GM12878 (cell line): ENCODE data around the gene HIPK4. TPM values are rescaled to one million over a fixed set of nuclear protein-coding genes. Genes with fewer than 3 reads are reported as not detected.

Source experiments
- ATAC-seq: fragments of 200-7000 bp; cut with Tn5 transposase; 3 replicates; pipeline ENCODE4 v1.9.1; 2020; ENCODE audit warnings: mild to moderate bottlenecking, moderate library complexity
- BruUV-seq: library from RNA; stranded (reverse); fragments of 400-500 nt; replicated peaks from 2 replicates; lab custom pipeline; 2021; lab: Mats Ljungman, UMichigan
- CTCF ChIA-PET: fragments of 300-600 bp; sonication (Branson Sonifier 250); formaldehyde crosslinking; extraction: SDS; loops from one replicate; lab custom pipeline; 2021; ENCODE audit warnings: inconsistent platforms; lab: Yijun Ruan, JAX
- POLR2A ChIA-PET: fragments of 350-600 bp; formaldehyde crosslinking; extraction: SDS; loops from one replicate; lab custom pipeline; 2021; ENCODE audit warnings: inconsistent platforms; lab: Charles Lee
- RAD21 ChIA-PET: fragments of 300-600 bp; sonication (Branson Sonifier 250); formaldehyde crosslinking; loops from one replicate; lab custom pipeline; 2023; ENCODE audit warnings: antibody characterized with exemption; ENCODE audit not compliant: unreplicated experiment; lab: Charles Lee
- SMC1A ChIA-PET: fragments of 300-600 bp; sonication (Branson Sonifier 250); formaldehyde crosslinking; loops from one replicate; lab custom pipeline; 2023; ENCODE audit not compliant: unreplicated experiment, uncharacterized antibody; lab: Charles Lee
- DNase-seq: peaks from one replicate; pipeline ENCODE4 v3.0.0-alpha.2; 2011; ENCODE audit warnings: low read depth, low spot score
- FAIRE-seq: peaks from 3 replicates; lab custom pipeline; 2011; peaks lifted over from hg19 to GRCh38; lab: Jason Lieb, UNC
- H2AFZ ChIP-seq: 2 replicates; pipeline ENCODE4 v1.6.0; 2011; ENCODE audit warnings: low read depth, low read length, control low read depth; ENCODE audit not compliant: control insufficient read depth
- H3K27ac ChIP-seq: 2 replicates; pipeline ENCODE4 v1.5.1; 2011; ENCODE audit warnings: control low read depth; ENCODE audit not compliant: control insufficient read depth, insufficient read depth
- H3K27me3 ChIP-seq, 2 experiments: replicated peaks in 1 of 2; 2 replicates each; pipeline versions ENCODE4 v1.6.0 to v1.6.1; 2011; ENCODE audit warnings: low read length in 1 of 2; ENCODE audit not compliant: control insufficient read depth in 2 of 2, insufficient read depth in 2 of 2
- H3K36me3 ChIP-seq, 2 experiments: 2 replicates each; pipeline ENCODE4 v1.5.1; 2011; ENCODE audit warnings: low read length in 1 of 2; ENCODE audit not compliant: control insufficient read depth in 2 of 2, insufficient read depth in 2 of 2
- H3K4me1 ChIP-seq: 2 replicates; pipeline ENCODE4 v1.6.1; 2011; ENCODE audit warnings: mild to moderate bottlenecking, low read length, moderate library complexity, mixed read lengths; ENCODE audit not compliant: control insufficient read depth, insufficient read depth
- H3K4me2 ChIP-seq: 2 replicates; pipeline ENCODE4 v1.6.0; 2011; ENCODE audit warnings: control low read depth; ENCODE audit not compliant: control insufficient read depth, insufficient read depth
- H3K4me3 ChIP-seq: fragments of 200-600 bp; sonication (generic); 2 replicates; pipeline ENCODE4 v1.5.1; 2016
- H3K79me2 ChIP-seq: 2 replicates; pipeline ENCODE4 v1.6.0; 2011; ENCODE audit warnings: low read length; ENCODE audit not compliant: control insufficient read depth, insufficient read depth
- H3K9ac ChIP-seq: 2 replicates; pipeline ENCODE4 v1.8.0; 2011; ENCODE audit warnings: low read length, control low read depth, mixed read lengths; ENCODE audit not compliant: control insufficient read depth, insufficient read depth
- H3K9me3 ChIP-seq: replicated peaks from 3 replicates; pipeline ENCODE4 v1.5.1; 2011; ENCODE audit warnings: mild to moderate bottlenecking, low read length; ENCODE audit not compliant: control insufficient read depth, insufficient read depth
- H4K20me1 ChIP-seq: 2 replicates; pipeline ENCODE4 v1.6.0; 2011; ENCODE audit not compliant: control insufficient read depth, insufficient read depth
- ASH2L ChIP-seq: fragments of 300-600, 200-600 bp; sonication (generic); IDR thresholded peaks from 2 replicates; pipeline ENCODE4 v1.6.1; 2017; ENCODE audit warnings: low read depth, mild to moderate bottlenecking, borderline replicate concordance
- BCL11A ChIP-seq: IDR thresholded peaks from 2 replicates; pipeline ENCODE4 v1.6.1; 2011; ENCODE audit warnings: low read depth, low read length
- BRCA1 ChIP-seq: IDR thresholded peaks from 2 replicates; pipeline ENCODE4 v1.6.1; 2011; ENCODE audit warnings: low read depth, low read length, improper control_type of control experiment
- CBX5 ChIP-seq: sonication (generic); IDR thresholded peaks from 2 replicates; pipeline ENCODE4 v1.6.1; 2016; ENCODE audit warnings: low read depth, moderate library complexity, mild to moderate bottlenecking, inconsistent platforms
- EED ChIP-seq: sonication (generic); IDR thresholded peaks from 2 replicates; pipeline ENCODE4 v1.6.1; 2016; ENCODE audit warnings: antibody characterized with exemption, low read depth
- ETV6 ChIP-seq, 2 experiments: fragments of 450-650 bp in 1 of 2; IDR thresholded peaks in 1 of 2; conservative IDR thresholded peaks in 1 of 2; 2 replicates each; pipeline ENCODE4 v1.6.1; 2014; ENCODE audit warnings: antibody characterized with exemption in 1 of 2, borderline replicate concordance in 1 of 2, low read depth in 1 of 2, mild to moderate bottlenecking in 1 of 2, moderate library complexity in 1 of 2
- FOS ChIP-seq: IDR thresholded peaks from 3 replicates; pipeline ENCODE4 v1.6.1; 2011; ENCODE audit warnings: borderline replicate concordance; ENCODE audit not compliant: insufficient read length; ENCODE audit errors: extremely low read depth
- GATAD2B ChIP-seq: fragments of 450-650 bp; conservative IDR thresholded peaks from 2 replicates; pipeline ENCODE4 v1.6.1; 2017; ENCODE audit warnings: low read depth, mild to moderate bottlenecking, moderate library complexity
- NFIC ChIP-seq: IDR thresholded peaks from 2 replicates; pipeline ENCODE4 v1.6.1; 2012; ENCODE audit warnings: low read depth, mild to moderate bottlenecking, inconsistent platforms, low read length, moderate library complexity
- RB1 ChIP-seq: fragments of 450-650 bp; formaldehyde crosslinking; IDR thresholded peaks from 2 replicates; pipeline ENCODE4 v1.6.1; 2017; ENCODE audit warnings: mild to moderate bottlenecking, borderline replicate concordance
- RUNX3 ChIP-seq: IDR thresholded peaks from 2 replicates; pipeline ENCODE4 v1.6.1; 2012; ENCODE audit warnings: low read length, inconsistent platforms
- SP1 ChIP-seq: IDR thresholded peaks from one replicate; pipeline ENCODE4 v1.6.1; 2011; ENCODE audit warnings: low read depth, low read length
- TARDBP ChIP-seq: IDR thresholded peaks from 2 replicates; pipeline ENCODE4 v1.6.1; 2016; ENCODE audit warnings: borderline replicate concordance
- YBX1 ChIP-seq: fragments of 450-650 bp; IDR thresholded peaks from 2 replicates; pipeline ENCODE4 v1.6.1; 2016; ENCODE audit warnings: antibody characterized with exemption
- ZNF217 ChIP-seq: fragments of 450-650 bp; IDR thresholded peaks from 2 replicates; pipeline ENCODE4 v1.6.1; 2017; ENCODE audit warnings: antibody characterized with exemption, mild to moderate bottlenecking
- WGBS: methylation state at CpG from one replicate; pipeline ENCODE4 v1.1.6; 2016; ENCODE audit warnings: low lambda C conversion rate; ENCODE audit not compliant: insufficient replicate concordance, insufficient coverage; ENCODE audit errors: missing lambda C conversion rate; 5-methylcytosine and 5-hydroxymethylcytosine counted together
- in situ Hi-C: fragments of 300-500 bp; cut with MboI; formaldehyde crosslinking; loops from 9 replicates; pipeline ENCODE4 v1.14.3; 2018; ENCODE audit warnings: mixed read lengths
- intact Hi-C: fragments of 100-400 bp; cut with micrococcal nuclease; formaldehyde crosslinking; loops from one replicate; pipeline ENCODE4 v1.14.2; 2022; ENCODE audit not compliant: unreplicated experiment
- polyA plus RNA-seq, 11 experiments: library from polyadenylated mRNA; depleted of rRNA in 4 of 11; unstranded in 6 of 11; stranded (reverse) in 5 of 11; fragments of >200 nt; fragmentation: Nextera tagmentation in 4 of 11; fragmentation: Illumina TruSeq in 1 of 11; extraction: Ambion mirVana in 4 of 11; extraction: Trizol in 1 of 11; gene quantifications; 1 replicate in 1 of 11; 2 replicates in 10 of 11; pipeline versions ENCODE4 v1.2.1 to v1.2.3, GENCODE V29; 2011 to 2016; ENCODE audit warnings: inconsistent platforms in 2 of 11, missing spikeins in 2 of 11, low read depth in 1 of 11
- total RNA-seq, 4 experiments: library from RNA; depleted of rRNA in 3 of 4; stranded (reverse); fragments of >200 nt in 3 of 4; fragmentation: Illumina TruSeq in 1 of 4; extraction: Trizol in 1 of 4; gene quantifications; 2 replicates each; pipeline versions ENCODE4 v1.2.1 to v1.2.3, GENCODE V29; 2013 to 2021
- TF ChIP-seq, protein P1 (sequence below): fragments of 450-650 bp; IDR thresholded peaks from 2 replicates; pipeline ENCODE4 v1.6.1; 2016; ENCODE audit warnings: mild to moderate bottlenecking
- TF ChIP-seq, protein P2 (sequence below): fragments of 450-650 bp; conservative IDR thresholded peaks from 2 replicates; pipeline ENCODE4 v1.6.1; 2017; ENCODE audit warnings: mild to moderate bottlenecking, moderate library complexity
- TF ChIP-seq, protein P3 (sequence below): IDR thresholded peaks from 2 replicates; pipeline ENCODE4 v1.6.1; 2012; ENCODE audit warnings: low read depth, low read length, improper control_type of control experiment

Gene HIPK4
- total and polyA plus RNA-seq, 10 of the 15 experiments (the other 5 are each of a cell fraction or from before 2014, with no cell fraction given) = 0.07 to 0.13 (median 0.08) TPM; not detected in 7

DNA sequence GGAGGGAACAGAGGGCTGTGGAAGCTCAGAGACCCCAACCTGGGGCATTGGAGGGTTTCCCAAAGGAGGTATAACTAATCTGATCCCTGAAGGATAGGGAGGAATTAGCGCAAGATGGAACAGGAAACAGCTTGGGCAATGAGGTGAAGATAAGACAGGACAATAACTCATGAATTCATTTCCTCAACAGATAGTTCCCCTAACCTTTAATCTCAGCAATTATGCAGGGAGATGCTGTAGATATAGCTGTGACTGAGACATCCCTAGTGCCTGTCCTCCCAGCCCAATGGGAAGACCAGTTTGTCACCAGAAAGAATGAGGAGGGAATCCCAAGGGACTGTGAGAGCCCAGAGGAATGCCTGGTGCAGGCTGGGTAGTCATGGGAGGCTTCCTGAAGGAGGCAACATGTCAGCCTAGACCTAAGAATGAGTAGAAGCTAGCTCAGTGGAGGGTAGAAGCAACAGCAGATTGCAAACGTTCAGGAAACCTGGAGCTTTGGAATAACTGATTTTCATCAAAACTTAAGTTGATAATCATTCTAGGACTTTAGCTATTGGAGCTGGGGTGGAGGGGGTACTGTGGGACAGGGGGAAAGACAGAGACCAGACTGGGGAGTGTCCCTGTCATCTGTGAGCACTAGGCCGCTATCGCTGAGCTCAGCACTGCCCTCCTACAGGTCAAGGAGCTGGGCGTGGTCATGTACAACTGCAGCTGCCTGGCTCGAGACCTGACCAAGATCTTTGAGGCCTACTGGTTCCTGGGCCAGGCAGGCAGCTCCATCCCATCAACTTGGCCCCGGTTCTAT, 18.8 kb downstream of the HIPK4 start:
- Histone ChIP-seq H4K20me1 (no peaks in the 10 kb centered on the region), H3K9ac (no peak overlapping the region), H3K27me3 (no peaks in the 10 kb centered on the region), H3K36me3 (no peaks in the 10 kb centered on the region; a peak in 2 of 4 replicates), H3K4me1 (no peaks in the 10 kb centered on the region), H3K4me2 (no peak overlapping the region), H3K27ac (no peak overlapping the region), H3K4me3 (no peak overlapping the region), H2AFZ (no peak overlapping the region), H3K9me3 (no peaks in the 10 kb centered on the region), H3K79me2 (no peaks in the 10 kb centered on the region)
- no peak for ATAC-seq
- TF ChIP-seq GATAD2B (no peak), TARDBP (no peak), ASH2L (no peak), FOS (no peak), BRCA1 (no peak), YBX1 (no peak), EED (no peak), NFIC (no peak), SP1 (no peak), ETV6 (conservative IDR thresholded peaks at IDR 0.05 in 1 of 2, IDR thresholded peaks at IDR 0.05 in 1 of 2; ENCODE audit: borderline replicate concordance in 1 of 2, low read depth in 1 of 2) (no peak), BCL11A (no peak), CBX5 (no peak), RB1 (no peak), RUNX3 (no peak), ZNF217 (no peak)
- TF ChIP-seq, protein P1, sequence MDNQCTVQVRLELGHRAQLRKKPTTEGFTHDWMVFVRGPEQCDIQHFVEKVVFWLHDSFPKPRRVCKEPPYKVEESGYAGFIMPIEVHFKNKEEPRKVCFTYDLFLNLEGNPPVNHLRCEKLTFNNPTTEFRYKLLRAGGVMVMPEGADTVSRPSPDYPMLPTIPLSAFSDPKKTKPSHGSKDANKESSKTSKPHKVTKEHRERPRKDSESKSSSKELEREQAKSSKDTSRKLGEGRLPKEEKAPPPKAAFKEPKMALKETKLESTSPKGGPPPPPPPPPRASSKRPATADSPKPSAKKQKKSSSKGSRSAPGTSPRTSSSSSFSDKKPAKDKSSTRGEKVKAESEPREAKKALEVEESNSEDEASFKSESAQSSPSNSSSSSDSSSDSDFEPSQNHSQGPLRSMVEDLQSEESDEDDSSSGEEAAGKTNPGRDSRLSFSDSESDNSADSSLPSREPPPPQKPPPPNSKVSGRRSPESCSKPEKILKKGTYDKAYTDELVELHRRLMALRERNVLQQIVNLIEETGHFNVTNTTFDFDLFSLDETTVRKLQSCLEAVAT = no peak
- TF ChIP-seq, protein P2, sequence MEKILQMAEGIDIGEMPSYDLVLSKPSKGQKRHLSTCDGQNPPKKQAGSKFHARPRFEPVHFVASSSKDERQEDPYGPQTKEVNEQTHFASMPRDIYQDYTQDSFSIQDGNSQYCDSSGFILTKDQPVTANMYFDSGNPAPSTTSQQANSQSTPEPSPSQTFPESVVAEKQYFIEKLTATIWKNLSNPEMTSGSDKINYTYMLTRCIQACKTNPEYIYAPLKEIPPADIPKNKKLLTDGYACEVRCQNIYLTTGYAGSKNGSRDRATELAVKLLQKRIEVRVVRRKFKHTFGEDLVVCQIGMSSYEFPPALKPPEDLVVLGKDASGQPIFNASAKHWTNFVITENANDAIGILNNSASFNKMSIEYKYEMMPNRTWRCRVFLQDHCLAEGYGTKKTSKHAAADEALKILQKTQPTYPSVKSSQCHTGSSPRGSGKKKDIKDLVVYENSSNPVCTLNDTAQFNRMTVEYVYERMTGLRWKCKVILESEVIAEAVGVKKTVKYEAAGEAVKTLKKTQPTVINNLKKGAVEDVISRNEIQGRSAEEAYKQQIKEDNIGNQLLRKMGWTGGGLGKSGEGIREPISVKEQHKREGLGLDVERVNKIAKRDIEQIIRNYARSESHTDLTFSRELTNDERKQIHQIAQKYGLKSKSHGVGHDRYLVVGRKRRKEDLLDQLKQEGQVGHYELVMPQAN = no peak
- TF ChIP-seq, protein P3, sequence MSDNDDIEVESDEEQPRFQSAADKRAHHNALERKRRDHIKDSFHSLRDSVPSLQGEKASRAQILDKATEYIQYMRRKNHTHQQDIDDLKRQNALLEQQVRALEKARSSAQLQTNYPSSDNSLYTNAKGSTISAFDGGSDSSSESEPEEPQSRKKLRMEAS = no peak
- BruUV-seq = no TSS peak
- in situ Hi-C loops = no loop called here
- ChIA-PET CTCF (no interaction called here), RAD21 (interaction anchor here (0.6 kb wide), 1 partner anchor 269 kb away, joined by 3 read pairs; no protein-coding TSS in a partner anchor), POLR2A (no interaction called here), SMC1A (interaction anchor here (0.9 kb wide), 1 partner anchor 66 kb away, joined by 3 read pairs; no protein-coding TSS in a partner anchor)
- no peak for FAIRE-seq
- 92% methylated on average over 7 of the region's 7 CpGs for WGBS
- DNase-seq = no peak
- intact Hi-C loops = no loop called here
